Measurements from ENCODE around the gene GAS2L2. TPM values are rescaled to one million over a fixed set of nuclear protein-coding genes. Genes with fewer than 3 reads are reported as not detected.
A peak's percentile ranks its signal among the peaks of the same experiment; 100 is the strongest.

Gene GAS2L2
- total and polyA plus RNA-seq, 2 experiments from 2014 or later: 0.06 TPM; not detected in 1

DNA sequence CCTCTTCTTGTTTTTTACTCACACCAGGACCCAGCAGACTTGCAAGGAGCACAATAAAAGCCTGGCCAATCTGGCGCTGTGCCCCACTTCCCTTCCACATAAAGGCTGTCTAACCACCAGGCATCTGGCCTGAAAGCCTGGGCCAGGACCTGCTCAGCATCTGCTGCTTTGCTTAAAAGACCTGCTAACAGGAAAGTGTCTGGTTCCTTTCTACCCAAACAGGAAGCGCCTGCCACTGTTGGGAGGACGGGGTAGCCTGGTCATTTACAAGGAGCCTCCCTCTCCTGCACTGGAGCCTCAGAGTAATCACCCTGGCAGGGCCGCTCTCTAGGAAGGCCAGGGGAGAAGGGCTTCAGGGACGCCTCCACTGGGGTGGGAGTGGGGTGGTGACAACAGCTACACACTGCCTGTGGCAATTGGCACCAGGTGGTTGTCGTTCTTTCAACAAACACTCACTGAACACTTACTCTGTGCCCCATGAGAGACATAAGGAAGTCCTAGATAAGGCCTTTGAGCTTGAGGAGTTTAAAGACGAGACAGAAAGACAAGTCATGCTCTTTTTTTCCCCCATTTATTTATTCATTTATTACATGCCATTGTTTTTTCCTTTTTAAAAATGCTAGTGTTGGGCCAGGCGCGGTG lies 48.7 kb upstream of the GAS2L2 start:
- Mint-ChIP-seq H3K9me3 (no peaks in the 10 kb centered on the region), H3K27me3 (ENCODE audit: insufficient read depth, low read depth, poor library complexity) (peaks cover 20% of the 10 kb centered on the region), H3K27ac (no peak overlapping the region), H3K36me3 (ENCODE audit: low read depth) (no peaks in the 10 kb centered on the region; the same call in 2 of the 3 replicates), H3K4me3 (no peak overlapping the region), H3K4me1 (peaks cover under 1% of the 10 kb centered on the region; the same call in 1 of the 3 replicates)
- H3K4me3 ChIP-seq: no peak overlapping the region
- no peak overlapping the region for H3K27ac ChIP-seq (ENCODE audit: low read depth)
- no peak for TF ChIP-seq ZNF331 (CRISPR knock-in tag; IDR thresholded peaks at IDR 0.05; ENCODE audit: low read depth)
- TF ChIP-seq NANOG (IDR thresholded peaks at IDR 0.05; ENCODE audit: borderline replicate concordance): no peak
- no peak for TF ChIP-seq POLR2AphosphoS5 (IDR thresholded peaks at IDR 0.05; ENCODE audit: low read depth)
- TF ChIP-seq, protein P1, sequence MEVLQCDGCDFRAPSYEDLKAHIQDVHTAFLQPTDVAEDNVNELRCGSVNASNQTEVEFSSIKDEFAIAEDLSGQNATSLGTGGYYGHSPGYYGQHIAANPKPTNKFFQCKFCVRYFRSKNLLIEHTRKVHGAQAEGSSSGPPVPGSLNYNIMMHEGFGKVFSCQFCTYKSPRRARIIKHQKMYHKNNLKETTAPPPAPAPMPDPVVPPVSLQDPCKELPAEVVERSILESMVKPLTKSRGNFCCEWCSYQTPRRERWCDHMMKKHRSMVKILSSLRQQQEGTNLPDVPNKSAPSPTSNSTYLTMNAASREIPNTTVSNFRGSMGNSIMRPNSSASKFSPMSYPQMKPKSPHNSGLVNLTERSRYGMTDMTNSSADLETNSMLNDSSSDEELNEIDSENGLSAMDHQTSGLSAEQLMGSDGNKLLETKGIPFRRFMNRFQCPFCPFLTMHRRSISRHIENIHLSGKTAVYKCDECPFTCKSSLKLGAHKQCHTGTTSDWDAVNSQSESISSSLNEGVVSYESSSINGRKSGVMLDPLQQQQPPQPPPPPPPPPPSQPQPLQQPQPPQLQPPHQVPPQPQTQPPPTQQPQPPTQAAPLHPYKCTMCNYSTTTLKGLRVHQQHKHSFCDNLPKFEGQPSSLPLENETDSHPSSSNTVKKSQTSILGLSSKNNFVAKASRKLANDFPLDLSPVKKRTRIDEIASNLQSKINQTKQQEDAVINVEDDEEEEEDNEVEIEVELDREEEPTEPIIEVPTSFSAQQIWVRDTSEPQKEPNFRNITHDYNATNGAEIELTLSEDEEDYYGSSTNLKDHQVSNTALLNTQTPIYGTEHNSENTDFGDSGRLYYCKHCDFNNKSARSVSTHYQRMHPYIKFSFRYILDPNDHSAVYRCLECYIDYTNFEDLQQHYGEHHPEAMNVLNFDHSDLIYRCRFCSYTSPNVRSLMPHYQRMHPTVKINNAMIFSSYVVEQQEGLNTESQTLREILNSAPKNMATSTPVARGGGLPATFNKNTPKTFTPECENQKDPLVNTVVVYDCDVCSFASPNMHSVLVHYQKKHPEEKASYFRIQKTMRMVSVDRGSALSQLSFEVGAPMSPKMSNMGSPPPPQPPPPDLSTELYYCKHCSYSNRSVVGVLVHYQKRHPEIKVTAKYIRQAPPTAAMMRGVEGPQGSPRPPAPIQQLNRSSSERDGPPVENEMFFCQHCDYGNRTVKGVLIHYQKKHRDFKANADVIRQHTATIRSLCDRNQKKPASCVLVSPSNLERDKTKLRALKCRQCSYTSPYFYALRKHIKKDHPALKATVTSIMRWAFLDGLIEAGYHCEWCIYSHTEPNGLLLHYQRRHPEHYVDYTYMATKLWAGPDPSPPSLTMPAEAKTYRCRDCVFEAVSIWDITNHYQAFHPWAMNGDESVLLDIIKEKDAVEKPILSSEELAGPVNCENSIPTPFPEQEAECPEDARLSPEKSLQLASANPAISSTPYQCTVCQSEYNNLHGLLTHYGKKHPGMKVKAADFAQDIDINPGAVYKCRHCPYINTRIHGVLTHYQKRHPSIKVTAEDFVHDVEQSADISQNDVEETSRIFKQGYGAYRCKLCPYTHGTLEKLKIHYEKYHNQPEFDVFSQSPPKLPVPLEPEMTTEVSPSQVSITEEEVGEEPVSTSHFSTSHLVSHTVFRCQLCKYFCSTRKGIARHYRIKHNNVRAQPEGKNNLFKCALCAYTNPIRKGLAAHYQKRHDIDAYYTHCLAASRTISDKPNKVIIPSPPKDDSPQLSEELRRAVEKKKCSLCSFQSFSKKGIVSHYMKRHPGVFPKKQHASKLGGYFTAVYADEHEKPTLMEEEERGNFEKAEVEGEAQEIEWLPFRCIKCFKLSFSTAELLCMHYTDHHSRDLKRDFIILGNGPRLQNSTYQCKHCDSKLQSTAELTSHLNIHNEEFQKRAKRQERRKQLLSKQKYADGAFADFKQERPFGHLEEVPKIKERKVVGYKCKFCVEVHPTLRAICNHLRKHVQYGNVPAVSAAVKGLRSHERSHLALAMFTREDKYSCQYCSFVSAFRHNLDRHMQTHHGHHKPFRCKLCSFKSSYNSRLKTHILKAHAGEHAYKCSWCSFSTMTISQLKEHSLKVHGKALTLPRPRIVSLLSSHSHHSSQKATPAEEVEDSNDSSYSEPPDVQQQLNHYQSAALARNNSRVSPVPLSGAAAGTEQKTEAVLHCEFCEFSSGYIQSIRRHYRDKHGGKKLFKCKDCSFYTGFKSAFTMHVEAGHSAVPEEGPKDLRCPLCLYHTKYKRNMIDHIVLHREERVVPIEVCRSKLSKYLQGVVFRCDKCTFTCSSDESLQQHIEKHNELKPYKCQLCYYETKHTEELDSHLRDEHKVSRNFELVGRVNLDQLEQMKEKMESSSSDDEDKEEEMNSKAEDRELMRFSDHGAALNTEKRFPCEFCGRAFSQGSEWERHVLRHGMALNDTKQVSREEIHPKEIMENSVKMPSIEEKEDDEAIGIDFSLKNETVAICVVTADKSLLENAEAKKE (CRISPR knock-in tag; IDR thresholded peaks at IDR 0.05): no peak
- TF ChIP-seq STAT1 (IDR thresholded peaks at IDR 0.05; ENCODE audit: unreplicated experiment): no peak
- TF ChIP-seq, protein P2, sequence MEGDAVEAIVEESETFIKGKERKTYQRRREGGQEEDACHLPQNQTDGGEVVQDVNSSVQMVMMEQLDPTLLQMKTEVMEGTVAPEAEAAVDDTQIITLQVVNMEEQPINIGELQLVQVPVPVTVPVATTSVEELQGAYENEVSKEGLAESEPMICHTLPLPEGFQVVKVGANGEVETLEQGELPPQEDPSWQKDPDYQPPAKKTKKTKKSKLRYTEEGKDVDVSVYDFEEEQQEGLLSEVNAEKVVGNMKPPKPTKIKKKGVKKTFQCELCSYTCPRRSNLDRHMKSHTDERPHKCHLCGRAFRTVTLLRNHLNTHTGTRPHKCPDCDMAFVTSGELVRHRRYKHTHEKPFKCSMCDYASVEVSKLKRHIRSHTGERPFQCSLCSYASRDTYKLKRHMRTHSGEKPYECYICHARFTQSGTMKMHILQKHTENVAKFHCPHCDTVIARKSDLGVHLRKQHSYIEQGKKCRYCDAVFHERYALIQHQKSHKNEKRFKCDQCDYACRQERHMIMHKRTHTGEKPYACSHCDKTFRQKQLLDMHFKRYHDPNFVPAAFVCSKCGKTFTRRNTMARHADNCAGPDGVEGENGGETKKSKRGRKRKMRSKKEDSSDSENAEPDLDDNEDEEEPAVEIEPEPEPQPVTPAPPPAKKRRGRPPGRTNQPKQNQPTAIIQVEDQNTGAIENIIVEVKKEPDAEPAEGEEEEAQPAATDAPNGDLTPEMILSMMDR (conservative IDR thresholded peaks at IDR 0.05; ENCODE audit: low read depth in 2 of 2): no peak
- TF ChIP-seq ZNF114 (CRISPR knock-in tag; IDR thresholded peaks at IDR 0.05): no peak
- TF ChIP-seq, protein P3, sequence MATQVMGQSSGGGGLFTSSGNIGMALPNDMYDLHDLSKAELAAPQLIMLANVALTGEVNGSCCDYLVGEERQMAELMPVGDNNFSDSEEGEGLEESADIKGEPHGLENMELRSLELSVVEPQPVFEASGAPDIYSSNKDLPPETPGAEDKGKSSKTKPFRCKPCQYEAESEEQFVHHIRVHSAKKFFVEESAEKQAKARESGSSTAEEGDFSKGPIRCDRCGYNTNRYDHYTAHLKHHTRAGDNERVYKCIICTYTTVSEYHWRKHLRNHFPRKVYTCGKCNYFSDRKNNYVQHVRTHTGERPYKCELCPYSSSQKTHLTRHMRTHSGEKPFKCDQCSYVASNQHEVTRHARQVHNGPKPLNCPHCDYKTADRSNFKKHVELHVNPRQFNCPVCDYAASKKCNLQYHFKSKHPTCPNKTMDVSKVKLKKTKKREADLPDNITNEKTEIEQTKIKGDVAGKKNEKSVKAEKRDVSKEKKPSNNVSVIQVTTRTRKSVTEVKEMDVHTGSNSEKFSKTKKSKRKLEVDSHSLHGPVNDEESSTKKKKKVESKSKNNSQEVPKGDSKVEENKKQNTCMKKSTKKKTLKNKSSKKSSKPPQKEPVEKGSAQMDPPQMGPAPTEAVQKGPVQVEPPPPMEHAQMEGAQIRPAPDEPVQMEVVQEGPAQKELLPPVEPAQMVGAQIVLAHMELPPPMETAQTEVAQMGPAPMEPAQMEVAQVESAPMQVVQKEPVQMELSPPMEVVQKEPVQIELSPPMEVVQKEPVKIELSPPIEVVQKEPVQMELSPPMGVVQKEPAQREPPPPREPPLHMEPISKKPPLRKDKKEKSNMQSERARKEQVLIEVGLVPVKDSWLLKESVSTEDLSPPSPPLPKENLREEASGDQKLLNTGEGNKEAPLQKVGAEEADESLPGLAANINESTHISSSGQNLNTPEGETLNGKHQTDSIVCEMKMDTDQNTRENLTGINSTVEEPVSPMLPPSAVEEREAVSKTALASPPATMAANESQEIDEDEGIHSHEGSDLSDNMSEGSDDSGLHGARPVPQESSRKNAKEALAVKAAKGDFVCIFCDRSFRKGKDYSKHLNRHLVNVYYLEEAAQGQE (IDR thresholded peaks at IDR 0.05; ENCODE audit: unreplicated experiment): no peak
- no peak for TF ChIP-seq EZH2 (IDR thresholded peaks at IDR 0.05; ENCODE audit: low read depth, unreplicated experiment)
- no peak for TF ChIP-seq CREB1 (CRISPR knock-in tag; IDR thresholded peaks at IDR 0.05; ENCODE audit: low read depth)
- no peaks in the 10 kb centered on the region for H3K79me2 ChIP-seq (replicated peaks; ENCODE audit: insufficient read depth)
- no peaks in the 10 kb centered on the region for H3K9me2 ChIP-seq (ENCODE audit: insufficient read depth)
- no peaks in the 10 kb centered on the region for H3F3A ChIP-seq (replicated peaks; ENCODE audit: low read depth)
- no peak overlapping the region for H3K4me2 ChIP-seq
- no peaks in the 10 kb centered on the region for H4K20me1 ChIP-seq (replicated peaks; ENCODE audit: insufficient read depth)
- H3K27me3 ChIP-seq (ENCODE audit: insufficient read depth): peaks cover 19% of the 10 kb centered on the region
- H2AFZ ChIP-seq: 0 out of 2 replicates have a peak overlapping the region, but pooled peaks have one; percentile 43
- H3K4me1 ChIP-seq (ENCODE audit: insufficient read depth): no peaks in the 10 kb centered on the region
- ATAC-seq (no peak), DNase-seq (ENCODE audit: low spot score) (no peak)
- H3K36me3 ChIP-seq (ENCODE audit: insufficient read depth): no peaks in the 10 kb centered on the region

Measured in GM23338 (cell line).